ENCODE data around the gene DCLK2. TPM values are rescaled to one million over a fixed set of nuclear protein-coding genes. Genes with fewer than 3 reads are reported as not detected.

The DCLK2 gene
- total and polyA plus RNA-seq, 2 donors (not counting 1 experiment from before 2014, with no cell fraction given), result 0.91 to 3.3 TPM

DNA sequence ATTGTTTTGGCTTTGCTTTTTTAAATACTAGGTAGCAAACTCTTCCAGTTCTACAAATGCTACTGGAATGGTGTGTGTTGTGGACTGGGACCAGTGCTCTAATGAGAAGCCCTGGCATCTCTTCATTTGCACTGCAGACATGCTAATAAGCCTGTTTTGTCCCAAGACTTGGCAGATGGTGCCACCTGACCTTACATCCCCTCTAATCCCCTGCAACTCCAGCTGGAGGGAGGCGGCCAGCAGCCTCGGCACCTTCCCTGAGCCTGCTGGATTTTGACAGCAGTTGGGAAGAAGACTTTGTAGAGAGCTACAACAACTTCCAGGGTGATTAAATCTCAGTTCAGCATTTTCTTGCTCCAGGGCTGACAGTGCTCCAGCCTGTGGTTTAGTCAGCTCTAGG lies 200.0 kb downstream of the DCLK2 start:
- Histone ChIP-seq H3K4me1 (ENCODE audit: control insufficient read depth in 2 of 2, insufficient read depth in 2 of 2, low read length in 2 of 2) (no peaks in the 10 kb centered on the region), H2AFZ (ENCODE audit: insufficient read depth, low read depth, low read length, poor library complexity, severe bottlenecking) (no peak overlapping the region), H3K4me3 (ENCODE audit: control extremely low read depth in 1 of 5, extremely low read depth in 1 of 5, insufficient read depth in 1 of 5, low read depth in 2 of 5, low read length in 4 of 5) (no peak overlapping the region), H3K4me2 (replicated peaks; ENCODE audit: low read depth, low read length, poor library complexity, severe bottlenecking) (no peak overlapping the region), H3K9me3 (ENCODE audit: control extremely low read depth in 1 of 3, control insufficient read depth in 2 of 3, insufficient read depth in 1 of 3, low read length in 2 of 3) (peaks cover 0 to 12% (median 0%) of the 10 kb centered on the region in 3 donors), H3K36me3 (replicated peaks in 1 of 2; ENCODE audit: control extremely low read depth in 1 of 2, control insufficient read depth in 1 of 2, extremely low read depth in 1 of 2, insufficient read depth in 2 of 2, low read length in 1 of 2) (peaks cover 0 to 37% of the 10 kb centered on the region in 2 experiments), H3K9ac (ENCODE audit: low read length) (no peak overlapping the region), H3K27ac (ENCODE audit: low read length in 2 of 2) (no peak overlapping the region), H4K20me1 (ENCODE audit: control insufficient read depth, insufficient read depth, low read length, poor library complexity, severe bottlenecking) (no peaks in the 10 kb centered on the region), H3K79me2 (ENCODE audit: control insufficient read depth, insufficient read depth, low read length) (no peaks in the 10 kb centered on the region), H3K27me3 (replicated peaks in 1 of 4; ENCODE audit: control extremely low read depth in 1 of 4, control insufficient read depth in 3 of 4, insufficient read depth in 4 of 4, low read length in 3 of 4) (no peaks in the 10 kb centered on the region)
- Mint-ChIP-seq H3K4me1 (no peaks in the 10 kb centered on the region), H3K27me3 (no peaks in the 10 kb centered on the region), H3K9me3 (ENCODE audit: insufficient read depth) (no peaks in the 10 kb centered on the region), H3K4me3 (no peak overlapping the region), H3K27ac (no peak overlapping the region)
- POLR2A ChIA-PET, result no interaction called here
- DNase-seq, result no peak
- CTCF ChIA-PET, result no interaction called here
- no peak for ATAC-seq (ENCODE audit: low read depth)
- intact Hi-C loops (cut with micrococcal nuclease), result no loop called here
- TF ChIP-seq, protein P1, sequence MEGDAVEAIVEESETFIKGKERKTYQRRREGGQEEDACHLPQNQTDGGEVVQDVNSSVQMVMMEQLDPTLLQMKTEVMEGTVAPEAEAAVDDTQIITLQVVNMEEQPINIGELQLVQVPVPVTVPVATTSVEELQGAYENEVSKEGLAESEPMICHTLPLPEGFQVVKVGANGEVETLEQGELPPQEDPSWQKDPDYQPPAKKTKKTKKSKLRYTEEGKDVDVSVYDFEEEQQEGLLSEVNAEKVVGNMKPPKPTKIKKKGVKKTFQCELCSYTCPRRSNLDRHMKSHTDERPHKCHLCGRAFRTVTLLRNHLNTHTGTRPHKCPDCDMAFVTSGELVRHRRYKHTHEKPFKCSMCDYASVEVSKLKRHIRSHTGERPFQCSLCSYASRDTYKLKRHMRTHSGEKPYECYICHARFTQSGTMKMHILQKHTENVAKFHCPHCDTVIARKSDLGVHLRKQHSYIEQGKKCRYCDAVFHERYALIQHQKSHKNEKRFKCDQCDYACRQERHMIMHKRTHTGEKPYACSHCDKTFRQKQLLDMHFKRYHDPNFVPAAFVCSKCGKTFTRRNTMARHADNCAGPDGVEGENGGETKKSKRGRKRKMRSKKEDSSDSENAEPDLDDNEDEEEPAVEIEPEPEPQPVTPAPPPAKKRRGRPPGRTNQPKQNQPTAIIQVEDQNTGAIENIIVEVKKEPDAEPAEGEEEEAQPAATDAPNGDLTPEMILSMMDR (IDR thresholded peaks at IDR 0.05), result no peak
- TF ChIP-seq EZH2 (IDR thresholded peaks at IDR 0.05; ENCODE audit: borderline replicate concordance, insufficient read depth, low read depth, low read length, poor library complexity, severe bottlenecking), result no peak
- WGBS (ENCODE audit: insufficient coverage), result 100% methylated on average over 2 of the region's 2 CpGs

DNA sequence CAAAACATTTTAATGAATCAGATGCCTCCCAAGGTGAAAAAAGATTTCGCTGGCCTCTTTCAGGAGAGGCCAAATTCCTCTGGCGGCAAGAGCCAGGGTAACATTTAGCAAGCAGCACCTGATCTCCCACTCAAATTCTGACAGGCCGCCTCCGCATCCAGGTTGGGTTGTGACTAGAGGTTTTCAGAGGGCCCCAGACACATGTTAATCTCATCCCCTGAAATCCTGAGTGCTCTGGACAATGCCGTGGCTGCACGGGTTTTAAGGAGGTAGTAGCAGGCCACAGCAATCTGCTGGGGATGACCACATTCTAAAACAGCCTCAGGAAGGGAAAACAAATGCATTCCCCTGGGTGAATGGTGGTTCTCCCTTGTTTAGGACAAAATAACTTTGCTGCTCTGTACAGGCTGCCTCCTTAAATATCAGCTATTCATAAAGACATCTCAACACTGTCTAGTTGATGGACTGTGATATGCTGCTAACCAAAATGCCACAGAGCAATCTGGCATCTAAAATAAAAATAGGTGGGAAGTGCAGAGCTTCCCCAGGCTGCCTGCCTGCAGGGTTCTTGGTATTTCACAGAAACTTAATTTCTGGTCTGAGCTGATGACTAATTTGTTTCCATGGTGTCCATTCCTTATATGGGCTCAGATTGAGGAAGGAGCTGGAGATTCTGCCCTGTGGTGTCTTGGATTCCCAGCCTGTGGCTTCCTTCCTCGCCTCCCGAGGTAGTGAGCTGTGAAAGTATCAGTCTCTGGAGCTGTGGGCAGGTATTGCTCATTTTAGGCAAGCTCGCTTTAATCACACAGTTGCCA lies 202.0 kb downstream of the DCLK2 start:
- TF ChIP-seq, protein P1 (IDR thresholded peaks at IDR 0.05), result no peak
- no peak for TF ChIP-seq EZH2 (IDR thresholded peaks at IDR 0.05; ENCODE audit: borderline replicate concordance, insufficient read depth, low read depth, low read length, poor library complexity, severe bottlenecking)
- H3K9me3 ChIP-seq (ENCODE audit: control extremely low read depth in 1 of 3, control insufficient read depth in 2 of 3, insufficient read depth in 1 of 3, low read length in 2 of 3), result peaks cover 0 to 12% (median 0%) of the 10 kb centered on the region in 3 donors
- H3K27ac ChIP-seq (ENCODE audit: low read length in 2 of 2), result no peak overlapping the region
- Mint-ChIP-seq H3K27me3 (no peaks in the 10 kb centered on the region), H3K4me3 (no peak overlapping the region), H3K9me3 (ENCODE audit: insufficient read depth) (no peaks in the 10 kb centered on the region), H3K27ac (no peak overlapping the region), H3K4me1 (no peaks in the 10 kb centered on the region)
- ChIA-PET POLR2A (no interaction called here), CTCF (no interaction called here)
- H3K4me1 ChIP-seq (ENCODE audit: control insufficient read depth in 2 of 2, insufficient read depth in 2 of 2, low read length in 2 of 2), result no peaks in the 10 kb centered on the region
- H3K9ac ChIP-seq (ENCODE audit: low read length), result no peak overlapping the region
- no peak overlapping the region for H3K4me3 ChIP-seq (ENCODE audit: control extremely low read depth in 1 of 5, extremely low read depth in 1 of 5, insufficient read depth in 1 of 5, low read depth in 2 of 5, low read length in 4 of 5)
- intact Hi-C loops (cut with micrococcal nuclease), result no loop called here
- DNase-seq (no peak), ATAC-seq (ENCODE audit: low read depth) (no peak)
- WGBS (ENCODE audit: insufficient coverage), result 78% methylated on average over 6 of the region's 9 CpGs
- no peaks in the 10 kb centered on the region for H4K20me1 ChIP-seq (ENCODE audit: control insufficient read depth, insufficient read depth, low read length, poor library complexity, severe bottlenecking)
- no peaks in the 10 kb centered on the region for H3K79me2 ChIP-seq (ENCODE audit: control insufficient read depth, insufficient read depth, low read length)
- peaks cover 0 to 41% of the 10 kb centered on the region in 2 experiments for H3K36me3 ChIP-seq (replicated peaks in 1 of 2; ENCODE audit: control extremely low read depth in 1 of 2, control insufficient read depth in 1 of 2, extremely low read depth in 1 of 2, insufficient read depth in 2 of 2, low read length in 1 of 2)
- H2AFZ ChIP-seq (ENCODE audit: insufficient read depth, low read depth, low read length, poor library complexity, severe bottlenecking), result no peak overlapping the region
- no peaks in the 10 kb centered on the region for H3K27me3 ChIP-seq (replicated peaks in 1 of 4; ENCODE audit: control extremely low read depth in 1 of 4, control insufficient read depth in 3 of 4, insufficient read depth in 4 of 4, low read length in 3 of 4)
- H3K4me2 ChIP-seq (replicated peaks; ENCODE audit: low read depth, low read length, poor library complexity, severe bottlenecking), result no peak overlapping the region
